GM19238 (cell line): ENCODE data around the gene KDR.

Experiments
- DNase-seq: peaks from one replicate; pipeline ENCODE4 v3.0.0; 2011; ENCODE audit warnings: low spot score; ENCODE audit not compliant: insufficient read length

Gene KDR

GRCh38 chr4:55031158-55031557 lies 94.2 kb downstream of the KDR start:
- no peak for DNase-seq

GRCh38 chr4:55030589-55030988 lies 94.8 kb downstream of the KDR start:
- no peak for DNase-seq

GRCh38 chr4:55029821-55030503 lies 95.4 kb downstream of the KDR start:
- DNase-seq, result no peak

GRCh38 chr4:55029321-55029720 lies 96.1 kb downstream of the KDR start:
- DNase-seq, result no peak
